SH-SY5Y (cell line): ENCODE results near the gene PGR.

Experiments
- GATA2 ChIP-seq: IDR thresholded peaks from 2 replicates; pipeline ENCODE4 v1.6.1; 2011; ENCODE audit warnings: mild to moderate bottlenecking, low read depth, low read length
- GATA3 ChIP-seq: IDR thresholded peaks from 2 replicates; pipeline ENCODE4 v1.6.1; 2011; ENCODE audit warnings: low read depth, mild to moderate bottlenecking, low read length, moderate library complexity

The PGR gene

GRCh38 chr11:101003468-101003867, 126.1 kb downstream of the PGR start:
- no peak for TF ChIP-seq GATA3
- no peak for TF ChIP-seq GATA2

- TF ChIP-seq GATA3 (no peak), GATA2 (no peak)
Observed at GRCh38 chr11:100999756-101000155, 129.9 kb downstream of the PGR start.

GRCh38 chr11:100994966-100995365, 134.6 kb downstream of the PGR start:
- TF ChIP-seq GATA2 (no peak), GATA3 (no peak)

GRCh38 chr11:100991541-100991940, 138.1 kb downstream of the PGR start:
- TF ChIP-seq GATA3 (no peak), GATA2 (no peak)

GRCh38 chr11:100990931-100991330, 138.7 kb downstream of the PGR start:
- TF ChIP-seq GATA2 (no peak), GATA3 (no peak)

GRCh38 chr11:100984668-100985067, 144.9 kb downstream of the PGR start:
- TF ChIP-seq GATA3 (no peak), GATA2 (no peak)

GRCh38 chr11:100981196-100981824, 148.3 kb downstream of the PGR start:
- TF ChIP-seq GATA2, result no peak
- TF ChIP-seq GATA3, result no peak

- TF ChIP-seq GATA2 (no peak), GATA3 (no peak)
Observed at GRCh38 chr11:100980156-100980555, 149.5 kb downstream of the PGR start.
